ENCODE results near the gene AFF3. TPM values are rescaled to one million over a fixed set of nuclear protein-coding genes. Genes with fewer than 3 reads are reported as not detected.

Gene AFF3
- total RNA-seq, 1 experiment from 2014 or later, result 0.22 TPM

GRCh38 chr2:100019499-100019898 lies 122.9 kb downstream of the AFF3 start:
- H3K23me2 ChIP-seq (ENCODE audit: insufficient read length, low read depth, low read length, poor library complexity, severe bottlenecking), result no peaks in the 10 kb centered on the region
- H2AFZ ChIP-seq (ENCODE audit: low read length), result no peak overlapping the region
- no peak overlapping the region for H2BK12ac ChIP-seq (ENCODE audit: insufficient read length, low read depth, low read length)
- no peak overlapping the region for H2BK120ac ChIP-seq (ENCODE audit: low read depth, low read length, poor library complexity, severe bottlenecking)
- no peak overlapping the region for H3K4me3 Mint-ChIP-seq
- H3K56ac ChIP-seq (ENCODE audit: insufficient read length, low read depth, low read length), result no peak overlapping the region
- WGBS (ENCODE audit: extremely low coverage, insufficient read length, low lambda C conversion rate), result no CpG with 5 or more reads among the region's 6 CpGs
- H3K4me2 ChIP-seq (ENCODE audit: insufficient read depth, insufficient read length, low read length), result no peak overlapping the region
- H2AK5ac ChIP-seq (ENCODE audit: insufficient read length, low read length), result no peak overlapping the region
- H3K9me3 Mint-ChIP-seq, result no peaks in the 10 kb centered on the region
- H3K9me3 ChIP-seq (ENCODE audit: control insufficient read depth, low read depth, low read length), result no peaks in the 10 kb centered on the region
- no peak for DNase-seq
- H3K36me3 Mint-ChIP-seq (ENCODE audit: insufficient read depth in 1 of 3, low read depth in 3 of 3), result no peaks in the 10 kb centered on the region
- H3K27ac Mint-ChIP-seq, result no peak overlapping the region
- TF ChIP-seq, protein P1, sequence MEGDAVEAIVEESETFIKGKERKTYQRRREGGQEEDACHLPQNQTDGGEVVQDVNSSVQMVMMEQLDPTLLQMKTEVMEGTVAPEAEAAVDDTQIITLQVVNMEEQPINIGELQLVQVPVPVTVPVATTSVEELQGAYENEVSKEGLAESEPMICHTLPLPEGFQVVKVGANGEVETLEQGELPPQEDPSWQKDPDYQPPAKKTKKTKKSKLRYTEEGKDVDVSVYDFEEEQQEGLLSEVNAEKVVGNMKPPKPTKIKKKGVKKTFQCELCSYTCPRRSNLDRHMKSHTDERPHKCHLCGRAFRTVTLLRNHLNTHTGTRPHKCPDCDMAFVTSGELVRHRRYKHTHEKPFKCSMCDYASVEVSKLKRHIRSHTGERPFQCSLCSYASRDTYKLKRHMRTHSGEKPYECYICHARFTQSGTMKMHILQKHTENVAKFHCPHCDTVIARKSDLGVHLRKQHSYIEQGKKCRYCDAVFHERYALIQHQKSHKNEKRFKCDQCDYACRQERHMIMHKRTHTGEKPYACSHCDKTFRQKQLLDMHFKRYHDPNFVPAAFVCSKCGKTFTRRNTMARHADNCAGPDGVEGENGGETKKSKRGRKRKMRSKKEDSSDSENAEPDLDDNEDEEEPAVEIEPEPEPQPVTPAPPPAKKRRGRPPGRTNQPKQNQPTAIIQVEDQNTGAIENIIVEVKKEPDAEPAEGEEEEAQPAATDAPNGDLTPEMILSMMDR (conservative IDR thresholded peaks at IDR 0.05), result no peak
- H3K4me1 ChIP-seq (ENCODE audit: insufficient read depth, low read length), result no peaks in the 10 kb centered on the region
- no peak overlapping the region for H2BK5ac ChIP-seq (ENCODE audit: insufficient read length, low read length)
- H3K27me3 Mint-ChIP-seq (ENCODE audit: low read depth), result peaks cover 9% of the 10 kb centered on the region
- no peak overlapping the region for H2BK20ac ChIP-seq (ENCODE audit: low read depth, low read length, poor library complexity, severe bottlenecking)
- H4K5ac ChIP-seq (ENCODE audit: insufficient read length, low read depth, low read length), result no peak overlapping the region
- H3K79me1 ChIP-seq (ENCODE audit: insufficient read depth, low read depth, low read length, poor library complexity, severe bottlenecking), result no peaks in the 10 kb centered on the region
- H4K8ac ChIP-seq (replicated peaks; ENCODE audit: insufficient read length, low read depth, low read length), result no peak overlapping the region
- H3T11ph ChIP-seq (ENCODE audit: low read length), result no peak overlapping the region
- no peaks in the 10 kb centered on the region for H3K27me3 ChIP-seq (ENCODE audit: insufficient read depth, low read length)
- H3K27ac ChIP-seq (ENCODE audit: insufficient read length, low read depth, low read length), result no peak overlapping the region
- H3K4me1 Mint-ChIP-seq, result no peaks in the 10 kb centered on the region
- H3K9ac ChIP-seq (ENCODE audit: extremely low read depth, insufficient read length, low read length), result no peak overlapping the region
- H3K4ac ChIP-seq (ENCODE audit: low read depth, low read length), result no peak overlapping the region
- no peak overlapping the region for H2BK15ac ChIP-seq (ENCODE audit: low read depth, low read length)
- H3K79me2 ChIP-seq (ENCODE audit: insufficient read depth, low read length), result no peaks in the 10 kb centered on the region
- H3K23ac ChIP-seq (ENCODE audit: insufficient read length, low read depth, low read length), result no peak overlapping the region
- H4K91ac ChIP-seq (ENCODE audit: insufficient read length, low read depth, low read length), result no peak overlapping the region
- no peak overlapping the region for H3K18ac ChIP-seq (ENCODE audit: insufficient read length, low read depth, low read length)
- no peak overlapping the region for H3K14ac ChIP-seq (ENCODE audit: insufficient read depth, low read length)
- H4K20me1 ChIP-seq (ENCODE audit: control insufficient read depth, insufficient read depth, insufficient read length), result no peaks in the 10 kb centered on the region
